Astrocyte (in vitro differentiated cells and primary cell): ENCODE results near the gene TMEM235.

Source experiments
- EZH2 ChIP-seq: IDR thresholded peaks from 2 replicates; pipeline ENCODE4 v1.6.1; 2012; ENCODE audit warnings: mild to moderate bottlenecking, low read length, inconsistent platforms; ENCODE audit not compliant: insufficient read depth
- TF ChIP-seq, protein P1 (sequence below): IDR thresholded peaks from 2 replicates; pipeline ENCODE4 v1.5.1; 2011; ENCODE audit warnings: low read depth, mild to moderate bottlenecking, inconsistent platforms, low read length, moderate library complexity; ENCODE audit not compliant: insufficient read depth

DNA sequence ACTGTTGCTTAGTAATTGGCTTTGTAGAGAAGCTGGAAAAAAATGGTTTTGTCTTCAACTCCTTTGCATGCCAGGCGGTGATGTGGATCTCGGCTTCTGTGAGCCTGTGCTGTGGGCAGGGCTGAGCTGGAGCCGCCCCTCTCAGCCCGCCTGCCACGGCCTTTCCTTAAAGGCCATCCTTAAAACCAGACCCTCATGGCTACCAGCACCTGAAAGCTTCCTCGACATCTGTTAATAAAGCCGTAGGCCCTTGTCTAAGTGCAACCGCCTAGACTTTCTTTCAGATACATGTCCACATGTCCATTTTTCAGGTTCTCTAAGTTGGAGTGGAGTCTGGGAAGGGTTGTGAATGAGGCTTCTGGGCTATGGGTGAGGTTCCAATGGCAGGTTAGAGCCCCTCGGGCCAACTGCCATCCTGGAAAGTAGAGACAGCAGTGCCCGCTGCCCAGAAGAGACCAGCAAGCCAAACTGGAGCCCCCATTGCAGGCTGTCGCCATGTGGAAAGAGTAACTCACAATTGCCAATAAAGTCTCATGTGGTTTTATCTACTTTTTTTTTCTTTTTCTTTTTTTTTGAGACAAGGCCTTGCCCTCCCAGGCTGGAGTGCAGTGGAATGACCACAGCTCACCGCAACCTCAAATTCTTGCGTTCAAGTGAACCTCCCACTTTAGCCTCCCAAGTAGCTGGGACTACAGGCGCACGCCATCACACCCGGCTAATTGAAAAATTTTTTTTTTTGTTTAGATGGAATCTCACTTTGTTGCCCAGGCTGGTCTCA is 6.2 kb upstream of the TMEM235 start:
- TF ChIP-seq, protein P1, sequence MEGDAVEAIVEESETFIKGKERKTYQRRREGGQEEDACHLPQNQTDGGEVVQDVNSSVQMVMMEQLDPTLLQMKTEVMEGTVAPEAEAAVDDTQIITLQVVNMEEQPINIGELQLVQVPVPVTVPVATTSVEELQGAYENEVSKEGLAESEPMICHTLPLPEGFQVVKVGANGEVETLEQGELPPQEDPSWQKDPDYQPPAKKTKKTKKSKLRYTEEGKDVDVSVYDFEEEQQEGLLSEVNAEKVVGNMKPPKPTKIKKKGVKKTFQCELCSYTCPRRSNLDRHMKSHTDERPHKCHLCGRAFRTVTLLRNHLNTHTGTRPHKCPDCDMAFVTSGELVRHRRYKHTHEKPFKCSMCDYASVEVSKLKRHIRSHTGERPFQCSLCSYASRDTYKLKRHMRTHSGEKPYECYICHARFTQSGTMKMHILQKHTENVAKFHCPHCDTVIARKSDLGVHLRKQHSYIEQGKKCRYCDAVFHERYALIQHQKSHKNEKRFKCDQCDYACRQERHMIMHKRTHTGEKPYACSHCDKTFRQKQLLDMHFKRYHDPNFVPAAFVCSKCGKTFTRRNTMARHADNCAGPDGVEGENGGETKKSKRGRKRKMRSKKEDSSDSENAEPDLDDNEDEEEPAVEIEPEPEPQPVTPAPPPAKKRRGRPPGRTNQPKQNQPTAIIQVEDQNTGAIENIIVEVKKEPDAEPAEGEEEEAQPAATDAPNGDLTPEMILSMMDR, result no peak
- no peak for TF ChIP-seq EZH2
